ENCODE measurements around the gene HAO2. TPM values are rescaled to one million over a fixed set of nuclear protein-coding genes. Genes with fewer than 3 reads are reported as not detected.
A peak's percentile ranks its signal among the peaks of the same experiment; 100 is the strongest.

The HAO2 gene
- total RNA-seq, 6 experiments from 2014 or later: 33.9 to 282 (median 99.3) TPM

DNA sequence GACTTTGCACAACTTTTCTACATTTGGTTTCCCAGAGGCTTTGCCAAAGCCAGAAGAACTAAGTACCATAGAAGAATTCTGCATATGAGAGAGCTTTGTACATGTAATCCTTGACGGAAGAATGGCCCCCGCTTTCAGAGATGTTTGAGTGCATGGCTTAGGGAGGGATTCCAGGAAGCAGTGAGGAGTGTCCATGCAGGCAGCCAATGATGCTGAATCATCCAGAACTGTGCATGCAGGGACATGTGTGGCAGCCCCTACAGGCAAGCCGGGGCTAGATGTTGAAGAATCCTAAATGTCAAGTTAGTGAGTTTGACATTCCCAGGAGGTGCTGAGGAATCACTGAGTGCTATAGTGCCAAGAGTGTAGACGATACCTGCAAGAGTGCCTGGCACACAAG, 9.9 kb upstream of the HAO2 start:
- no peak for ATAC-seq
- H3K36me3 ChIP-seq: peaks cover 0 to 50% (median 15%) of the 10 kb centered on the region in 4 donors
- no peak for TF ChIP-seq CTCF (IDR thresholded peaks at IDR 0.05)
- H3K9me3 ChIP-seq: no peaks in the 10 kb centered on the region
- no peak for DNase-seq
- no peak overlapping the region for H3K27ac ChIP-seq
- WGBS (ENCODE audit: insufficient coverage, low coverage, low lambda C conversion rate, missing lambda C conversion rate): 82% methylated on average over 3 of the region's 4 CpGs
- H3K4me1 ChIP-seq: peaks cover 0 to 11% (median 0%) of the 10 kb centered on the region in 4 donors
- H3K4me3 ChIP-seq: no peak overlapping the region
- no peaks in the 10 kb centered on the region for H3K27me3 ChIP-seq
- intact Hi-C loops (cut with DNase I): no loop called here

GRCh38 chr1:119359730-119360129, 8.9 kb upstream of the HAO2 start:
- Histone ChIP-seq H3K4me3 (no peak overlapping the region), H3K9me3 (no peaks in the 10 kb centered on the region), H3K36me3 (peaks cover 0 to 43% (median 15%) of the 10 kb centered on the region in 4 donors), H3K27ac (no peak overlapping the region), H3K4me1 (peaks cover 0 to 11% (median 0%) of the 10 kb centered on the region in 4 donors), H3K27me3 (no peaks in the 10 kb centered on the region)
- TF ChIP-seq CTCF (IDR thresholded peaks at IDR 0.05) (no peak), POLR2A (IDR thresholded peaks at IDR 0.05) (no peak)
- ATAC-seq: no peak
- WGBS (ENCODE audit: insufficient coverage, low coverage, low lambda C conversion rate, missing lambda C conversion rate): 95% methylated on average over 4 of the region's 4 CpGs
- DNase-seq: no peak
- intact Hi-C loops (cut with DNase I): loop anchor here in 1 of 2 donors (10.0 kb wide), 1 partner anchor 75 kb away; no protein-coding TSS in a partner anchor

- TF ChIP-seq POLR2A (IDR thresholded peaks at IDR 0.05): no peak
- no peaks in the 10 kb centered on the region for H3K9me3 ChIP-seq
- no peaks in the 10 kb centered on the region for H3K27me3 ChIP-seq
- peaks cover 0 to 7% (median 0%) of the 10 kb centered on the region in 4 donors for H3K4me1 ChIP-seq
- H3K36me3 ChIP-seq: peaks cover 0 to 32% (median 13%) of the 10 kb centered on the region in 4 donors
- DNase-seq (no peak), ATAC-seq (peak in 3 of 4 donors; percentile 50 to 91 (median 70))
- H3K4me3 ChIP-seq: no peak overlapping the region
- intact Hi-C loops (cut with DNase I): loop anchor here in 1 of 2 donors (10.0 kb wide), 1 partner anchor 76 kb away; no protein-coding TSS in a partner anchor
- WGBS (ENCODE audit: insufficient coverage, low coverage, low lambda C conversion rate, missing lambda C conversion rate): 60% methylated on average over 1 of the region's 1 CpG
- H3K27ac ChIP-seq: no peak overlapping the region
Observed at GRCh38 chr1:119361205-119361604, 7.4 kb upstream of the HAO2 start.

DNA sequence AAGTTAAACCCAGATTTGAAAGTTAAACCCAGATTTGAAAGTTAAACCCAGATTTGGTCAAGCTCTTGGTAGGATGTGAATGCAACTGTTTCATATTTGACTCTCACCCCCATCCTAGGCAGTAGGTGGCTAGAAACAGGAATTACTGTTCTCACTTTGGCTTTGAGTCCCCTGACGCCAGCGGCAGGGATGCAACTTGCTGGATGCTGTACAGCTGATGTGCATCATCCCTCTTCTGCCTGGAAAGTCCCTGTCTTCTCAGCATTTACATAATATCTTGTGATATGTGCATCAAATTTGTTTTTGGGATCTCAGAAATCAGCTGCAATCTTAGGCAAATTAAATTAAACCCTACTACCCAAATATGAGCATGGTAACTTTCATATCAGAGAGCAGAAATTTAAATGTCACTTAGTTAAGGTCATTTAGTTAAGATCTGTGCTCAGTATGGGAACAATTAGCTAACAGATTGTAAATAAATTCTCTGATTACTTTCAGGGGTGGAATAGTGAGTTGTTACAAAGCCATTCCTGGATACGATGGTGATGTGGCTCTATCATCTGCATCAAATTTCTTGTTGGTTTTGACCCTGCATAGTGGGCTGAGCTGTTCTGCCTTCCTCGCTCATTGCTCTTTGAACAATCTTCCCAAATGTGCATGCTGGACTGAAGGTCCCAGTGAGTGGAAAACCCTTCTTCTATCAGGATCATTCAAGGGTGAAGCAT, 6.8 kb upstream of the HAO2 start:
- no peaks in the 10 kb centered on the region for H3K27me3 ChIP-seq
- ATAC-seq (no peak), DNase-seq (no peak)
- TF ChIP-seq POLR2A (IDR thresholded peaks at IDR 0.05) (no peak), CTCF (IDR thresholded peaks at IDR 0.05) (no peak)
- no peak overlapping the region for H3K4me3 ChIP-seq
- H3K27ac ChIP-seq: no peak overlapping the region
- peaks cover 0 to 7% (median 0%) of the 10 kb centered on the region in 4 donors for H3K4me1 ChIP-seq
- peaks cover 0 to 26% (median 10%) of the 10 kb centered on the region in 4 donors for H3K36me3 ChIP-seq
- intact Hi-C loops (cut with DNase I): loop anchor here in 1 of 2 donors (10.0 kb wide), 1 partner anchor 77 kb away; no protein-coding TSS in a partner anchor
- H3K9me3 ChIP-seq: no peaks in the 10 kb centered on the region
- 88% methylated on average over 4 of the region's 4 CpGs for WGBS (ENCODE audit: insufficient coverage, low coverage, low lambda C conversion rate, missing lambda C conversion rate)

GRCh38 chr1:119363162-119363561, 5.4 kb upstream of the HAO2 start:
- Histone ChIP-seq H3K27ac (no peak overlapping the region), H3K4me3 (no peak overlapping the region), H3K4me1 (peaks cover 0 to 19% (median 5%) of the 10 kb centered on the region in 4 donors), H3K27me3 (no peaks in the 10 kb centered on the region), H3K9me3 (no peaks in the 10 kb centered on the region), H3K36me3 (peaks cover 0 to 25% (median 8%) of the 10 kb centered on the region in 4 donors)
- WGBS (ENCODE audit: insufficient coverage, low coverage, low lambda C conversion rate, missing lambda C conversion rate): 85% methylated on average over 7 of the region's 7 CpGs
- intact Hi-C loops (cut with DNase I): loop anchor here in 1 of 2 donors (10.0 kb wide), 1 partner anchor 78 kb away; no protein-coding TSS in a partner anchor
- DNase-seq (no peak), ATAC-seq (no peak)
- TF ChIP-seq POLR2A (IDR thresholded peaks at IDR 0.05): no peak
- TF ChIP-seq CTCF (IDR thresholded peaks at IDR 0.05): no peak
